Stimulated activated CD4-positive, alpha-beta T cell treated with anti-CD3 and anti-CD28 coated beads, Interleukin-1b, Interleukin-23, amount 100 ng/mL, for 48 hours (primary cell): ENCODE results near the gene UTS2.

ENCODE experiments used
- DNase-seq: peaks from one replicate; pipeline ENCODE4 v3.0.0-alpha.2; 2020

UTS2 gene

GRCh38 chr1:7809742-7810141, 43.1 kb downstream of the UTS2 start:
- DNase-seq = no peak

DNA sequence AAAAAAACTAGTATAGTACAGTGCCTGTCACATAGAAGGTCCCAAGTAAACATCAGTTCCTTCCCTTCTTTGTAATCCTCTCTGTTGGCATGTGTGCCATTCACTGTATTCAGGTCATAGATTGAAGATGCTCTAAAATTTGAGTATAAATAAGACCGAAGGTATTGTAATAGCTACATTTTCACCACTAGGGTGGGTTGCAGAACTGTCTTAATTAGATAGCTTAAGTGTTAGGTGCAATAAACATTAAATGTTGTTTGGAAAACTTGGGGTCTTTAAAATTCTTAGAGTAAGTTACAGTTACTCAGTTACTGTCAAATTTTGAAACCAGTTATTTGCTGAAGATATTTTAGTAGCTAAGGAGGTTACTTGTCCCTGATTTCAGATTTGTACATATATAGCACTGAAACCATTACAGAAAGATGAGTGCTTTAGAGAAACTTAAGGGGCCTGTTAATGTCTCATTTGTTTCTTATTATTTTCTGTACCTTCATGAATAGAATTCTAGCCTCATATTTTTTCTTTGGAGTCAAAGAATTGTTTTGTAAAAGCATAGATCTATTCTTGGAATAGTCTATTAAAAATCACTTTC, 44.5 kb downstream of the UTS2 start:
- no peak for DNase-seq

GRCh38 chr1:7805460-7805859, 47.4 kb downstream of the UTS2 start:
- no peak for DNase-seq
